Measurements from ENCODE around the gene ARID1A.
A peak's percentile ranks its signal among the peaks of the same experiment; 100 is the strongest.
"Not testable (repeated sequence)": the region's sequence is repeated elsewhere in the genome, so short reads cannot be mapped to it uniquely, and the experiment has no call there.

The ARID1A gene

DNA sequence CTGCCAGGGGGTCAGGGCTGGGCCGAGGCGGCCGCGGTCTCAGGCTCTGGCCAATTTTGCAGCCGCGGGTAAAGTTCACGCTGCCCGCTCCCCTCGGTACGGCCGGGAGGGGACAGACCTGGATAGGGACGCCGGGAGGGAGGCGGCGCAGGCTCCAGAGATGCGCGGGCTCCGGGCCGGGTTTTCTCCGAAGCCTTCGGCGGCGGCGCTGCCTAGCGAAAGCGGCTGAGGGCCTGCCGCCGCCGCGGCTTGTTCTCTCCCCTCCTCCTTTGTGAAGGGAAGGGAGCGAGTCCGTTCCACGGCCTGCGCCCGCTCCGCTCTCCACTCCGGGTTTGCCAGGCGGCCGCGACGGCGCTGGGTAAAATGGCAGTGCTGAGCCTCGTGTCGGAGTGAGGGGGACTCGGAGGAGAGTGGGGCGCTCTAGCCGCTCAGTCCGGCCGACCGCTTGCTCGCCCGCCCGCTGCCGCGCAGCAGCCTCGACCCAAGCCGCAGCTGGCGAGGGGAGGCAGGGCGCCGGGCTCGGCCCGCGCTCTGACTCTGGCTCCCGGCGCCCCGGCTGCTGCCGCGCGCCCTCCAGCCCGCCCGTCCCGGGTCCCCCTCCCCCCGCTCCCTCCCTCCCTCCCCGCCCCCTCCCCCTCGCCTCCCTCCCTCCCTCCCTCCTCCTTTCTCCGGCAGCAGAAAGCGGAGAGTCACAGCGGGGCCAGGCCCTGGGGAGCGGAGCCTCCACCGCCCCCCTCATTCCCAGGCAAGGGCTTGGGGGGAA is at the start of gene ARID1A:
TSS of gene ARID1A (plus strand) at position 660 of the 763 bp plus-strand sequence. CDS start 389 bp downstream, outside the sequence.
- peak; percentile 93 to 94 for DNase-seq

DNA sequence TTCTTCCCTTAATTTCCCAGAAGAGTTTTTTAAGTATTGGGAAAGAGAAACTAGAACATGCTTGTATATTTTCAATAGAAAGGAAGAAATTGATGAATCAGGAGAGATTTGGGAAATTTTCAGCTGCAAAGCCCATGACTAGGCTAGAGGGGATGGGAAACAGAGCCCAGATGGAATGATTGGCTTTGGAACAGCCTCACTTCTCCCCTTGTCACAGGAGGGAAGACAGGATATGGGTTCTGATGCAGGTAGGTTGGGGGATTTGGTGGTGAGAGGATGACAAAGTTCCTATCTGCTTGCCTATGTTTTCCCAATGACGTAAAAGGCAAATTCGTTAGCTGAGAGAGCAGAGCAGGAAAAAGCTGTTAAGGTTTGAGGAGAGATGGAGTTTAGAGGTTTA is 31.0 kb upstream of the ARID1A start:
- no peak for DNase-seq

DNA sequence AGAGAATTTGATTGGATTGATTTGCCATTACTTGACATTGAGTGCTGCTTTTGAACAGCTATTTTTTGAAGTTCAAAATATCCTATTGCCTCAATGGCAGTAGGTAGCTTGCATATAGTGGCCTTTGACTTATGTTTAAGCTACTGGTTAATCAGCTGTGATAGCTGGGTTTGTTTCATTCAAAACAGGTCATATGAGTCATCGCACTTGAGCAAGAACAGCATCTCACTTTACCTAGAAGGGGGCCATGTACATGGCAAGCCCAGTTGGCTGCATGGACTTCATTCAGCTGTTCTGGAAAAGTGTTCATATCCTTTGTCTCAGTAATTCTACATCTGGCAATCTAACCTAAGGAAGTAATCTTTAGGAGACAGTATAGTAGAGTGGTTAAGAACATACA is 29.0 kb upstream of the ARID1A start:
- no peak for DNase-seq

DNA sequence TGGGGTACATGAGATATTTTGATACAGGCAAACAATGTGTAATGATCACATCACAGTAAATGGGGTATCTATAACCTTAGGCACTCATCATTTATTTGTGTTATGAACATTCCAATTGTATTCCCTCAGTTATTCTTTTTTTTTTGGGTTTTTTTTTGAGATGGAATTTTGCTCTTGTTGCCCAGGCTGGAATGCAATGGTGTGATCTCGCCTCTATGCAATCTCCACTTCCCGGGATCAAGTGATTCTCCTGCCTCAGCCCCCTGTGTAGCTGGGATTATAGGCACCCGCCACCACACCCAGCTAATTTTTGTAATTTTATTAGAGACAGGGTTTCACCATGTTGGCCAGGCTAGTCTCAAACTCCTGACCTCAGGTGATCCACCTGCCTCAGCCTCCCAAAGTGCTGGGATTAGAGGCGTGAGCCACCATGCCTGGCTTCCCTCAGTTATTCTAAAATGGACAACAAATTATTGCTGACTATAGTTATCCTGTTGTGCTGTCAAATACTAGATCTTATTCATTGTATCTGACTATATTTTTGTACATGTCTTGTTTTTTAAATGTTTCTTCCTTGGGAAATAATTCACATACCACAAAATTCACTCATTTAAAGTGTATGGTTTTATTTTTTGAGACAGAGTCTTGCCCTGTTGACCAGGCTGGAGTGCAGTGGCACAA is 27.6 kb upstream of the ARID1A start:
- DNase-seq: not testable (repeated sequence)

DNA sequence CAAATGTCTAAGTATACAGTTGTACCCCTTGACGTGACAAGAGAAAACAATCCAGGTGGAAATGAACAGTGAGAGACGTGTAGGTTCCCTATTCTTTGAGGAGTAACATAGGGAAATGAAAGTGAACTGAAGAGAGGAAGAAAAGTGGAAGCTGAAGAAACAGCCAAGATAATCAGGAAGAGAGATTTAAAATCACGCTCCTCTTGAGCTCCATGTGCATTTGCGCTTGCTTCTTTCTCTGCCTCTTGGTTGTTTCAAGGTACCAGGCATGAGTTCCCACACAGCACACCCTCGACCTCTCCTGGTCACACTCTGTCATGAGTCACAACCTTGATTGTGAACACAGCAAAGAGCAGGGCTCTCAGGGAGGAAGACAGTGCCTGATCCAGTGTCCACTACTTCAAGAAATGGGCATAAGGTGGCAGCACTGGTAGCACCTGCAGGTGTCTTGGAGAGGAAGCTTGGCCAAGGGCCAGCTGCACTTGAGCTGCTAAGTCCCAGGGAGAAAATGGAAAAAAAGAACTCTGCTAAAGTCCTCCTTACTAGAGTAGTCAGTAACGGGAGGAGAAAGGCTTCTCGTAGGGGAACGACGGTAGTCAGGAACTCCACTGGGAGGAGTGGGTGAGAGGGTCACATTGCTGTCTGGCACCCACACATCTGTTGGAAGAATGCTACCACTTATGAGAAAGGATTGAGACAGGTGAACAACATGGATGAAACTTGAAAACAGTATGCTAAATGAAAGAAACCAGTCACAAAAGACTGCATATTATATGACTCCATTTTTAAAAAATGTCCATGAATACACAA is 18.3 kb upstream of the ARID1A start:
- DNase-seq: peak; percentile 23 to 30

DNA sequence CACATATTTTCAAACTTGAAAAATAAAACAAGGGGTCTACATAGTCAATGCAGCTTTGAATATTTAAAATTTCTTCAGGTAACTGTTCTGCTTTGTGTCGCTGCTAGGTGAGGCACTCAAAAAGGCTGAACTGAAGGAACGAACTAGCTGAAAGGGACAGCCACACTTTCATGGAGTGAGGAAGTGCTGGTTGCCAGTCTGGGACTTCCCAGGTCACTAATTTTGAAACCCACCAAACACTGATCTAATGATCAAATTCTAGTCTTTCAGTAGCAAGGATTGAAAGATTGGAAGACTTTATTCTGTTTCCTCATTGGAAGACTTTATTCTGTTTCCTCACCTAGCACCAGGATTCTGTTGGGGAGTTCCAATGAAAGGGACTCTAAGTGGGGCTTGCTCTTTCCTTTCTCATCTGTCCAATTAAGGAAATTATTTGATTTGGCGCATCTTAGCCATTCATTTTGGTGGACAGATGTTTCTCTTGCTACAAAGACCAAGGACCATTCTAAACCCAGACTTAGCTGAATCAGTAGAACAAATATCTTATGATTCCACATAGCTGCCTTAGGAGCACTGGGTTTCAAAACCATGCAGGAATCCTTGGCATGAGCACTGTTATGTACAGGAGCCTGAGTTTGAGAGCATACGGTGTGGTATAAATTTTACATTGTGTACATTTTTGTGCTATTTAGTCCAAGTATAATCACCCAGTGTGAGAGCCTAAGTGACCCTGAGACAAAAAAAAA is 10.9 kb upstream of the ARID1A start:
- DNase-seq: no peak

- DNase-seq: no peak
Observed at GRCh38 chr1:26686795-26687194, 9.0 kb upstream of the ARID1A start.

GRCh38 chr1:26689504-26689903 is 6.3 kb upstream of the ARID1A start:
- DNase-seq: no peak

DNA sequence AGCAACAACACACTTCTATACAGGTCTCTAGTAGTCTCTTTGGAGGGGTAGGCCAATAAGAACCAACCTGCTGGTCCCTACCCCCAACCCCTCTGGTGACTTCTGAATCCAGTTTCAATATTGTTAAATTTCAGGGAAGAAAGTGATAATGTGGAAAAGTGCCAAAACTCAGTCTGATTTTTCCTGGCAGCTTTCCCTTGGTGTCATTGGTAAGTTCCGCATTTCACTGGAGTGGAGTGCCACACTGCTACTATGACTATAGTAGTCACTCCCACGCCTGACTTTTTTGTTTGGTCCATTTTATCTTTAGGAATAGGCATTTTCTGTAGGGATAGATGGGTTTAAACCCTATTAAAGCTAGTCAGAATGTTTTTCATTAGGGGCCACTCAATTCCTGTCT is 5.7 kb upstream of the ARID1A start:
- no peak for DNase-seq

DNA sequence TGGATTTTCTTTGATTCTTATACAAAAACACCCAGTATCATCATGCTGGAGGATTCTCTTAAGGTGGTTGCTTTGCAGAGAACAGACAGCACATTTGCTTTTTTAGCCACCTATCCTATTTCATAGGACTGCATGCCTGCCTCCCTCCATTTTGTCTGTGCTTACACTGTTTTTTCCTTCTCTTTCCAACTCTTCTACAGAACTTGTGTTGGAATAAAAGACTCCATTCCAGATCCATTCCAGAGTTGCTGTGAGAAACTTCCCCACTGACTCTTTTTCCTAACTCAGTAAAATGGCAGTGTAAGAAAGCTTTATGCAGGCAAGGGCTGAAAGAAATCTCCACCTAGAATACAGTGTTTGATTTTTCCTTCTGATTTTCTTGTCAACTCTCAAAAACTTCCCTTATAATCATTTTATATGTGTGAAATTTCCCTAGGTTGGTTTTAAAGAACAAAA is 5.2 kb upstream of the ARID1A start:
- DNase-seq: no peak

- DNase-seq: peak; percentile 72 to 74
Observed at GRCh38 chr1:26692211-26692792, 3.5 kb upstream of the ARID1A start.

GRCh38 chr1:26692793-26693490 is 2.9 kb upstream of the ARID1A start:
- DNase-seq: peak; percentile 80 to 81

DNA sequence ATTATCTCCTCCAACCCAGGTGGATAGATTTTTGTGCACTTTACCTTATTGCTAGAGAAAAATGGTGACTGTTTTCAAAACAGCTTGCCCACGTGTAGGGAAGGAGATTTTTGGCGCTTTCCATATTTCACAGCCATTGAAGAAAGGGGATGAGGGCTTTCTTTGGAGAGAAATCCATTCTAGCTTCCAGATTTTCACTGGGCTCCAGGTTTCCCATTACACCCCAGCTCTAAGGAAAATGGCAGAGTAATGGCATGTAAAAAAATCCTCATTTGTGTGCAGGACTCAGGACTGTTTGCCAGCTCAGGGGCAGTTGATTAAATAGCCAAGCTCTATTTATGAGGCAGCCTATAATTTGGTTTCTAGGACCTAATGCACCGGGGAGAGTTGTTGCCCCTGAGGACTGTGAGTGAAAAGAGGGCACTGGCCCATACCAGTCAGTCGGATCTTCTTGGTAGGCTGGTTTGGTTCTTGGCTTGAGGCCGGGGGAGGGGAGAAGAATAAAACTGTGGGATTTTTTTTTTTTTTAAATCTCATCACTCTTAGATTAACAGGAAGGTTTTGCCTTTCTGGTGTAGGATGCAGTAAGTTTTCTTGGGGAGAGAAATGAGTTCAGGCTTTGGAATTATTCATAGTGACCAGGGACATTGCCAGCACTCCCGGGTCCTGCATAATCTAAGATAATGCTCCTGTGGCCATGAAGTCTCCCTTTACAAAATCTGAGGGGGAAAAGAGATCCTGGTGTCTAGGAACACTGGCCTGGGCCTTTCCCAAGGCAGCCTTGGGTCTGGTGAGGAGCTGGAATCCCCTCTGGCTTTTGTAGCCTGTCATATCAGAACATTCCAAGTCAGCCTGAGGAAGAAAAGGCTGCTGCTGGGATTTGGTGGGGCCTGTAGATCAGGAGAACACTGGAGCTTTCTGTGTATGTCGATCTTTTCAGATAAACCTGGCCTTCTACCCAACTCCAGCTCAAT is 1.9 kb upstream of the ARID1A start:
- no peak for DNase-seq

DNA sequence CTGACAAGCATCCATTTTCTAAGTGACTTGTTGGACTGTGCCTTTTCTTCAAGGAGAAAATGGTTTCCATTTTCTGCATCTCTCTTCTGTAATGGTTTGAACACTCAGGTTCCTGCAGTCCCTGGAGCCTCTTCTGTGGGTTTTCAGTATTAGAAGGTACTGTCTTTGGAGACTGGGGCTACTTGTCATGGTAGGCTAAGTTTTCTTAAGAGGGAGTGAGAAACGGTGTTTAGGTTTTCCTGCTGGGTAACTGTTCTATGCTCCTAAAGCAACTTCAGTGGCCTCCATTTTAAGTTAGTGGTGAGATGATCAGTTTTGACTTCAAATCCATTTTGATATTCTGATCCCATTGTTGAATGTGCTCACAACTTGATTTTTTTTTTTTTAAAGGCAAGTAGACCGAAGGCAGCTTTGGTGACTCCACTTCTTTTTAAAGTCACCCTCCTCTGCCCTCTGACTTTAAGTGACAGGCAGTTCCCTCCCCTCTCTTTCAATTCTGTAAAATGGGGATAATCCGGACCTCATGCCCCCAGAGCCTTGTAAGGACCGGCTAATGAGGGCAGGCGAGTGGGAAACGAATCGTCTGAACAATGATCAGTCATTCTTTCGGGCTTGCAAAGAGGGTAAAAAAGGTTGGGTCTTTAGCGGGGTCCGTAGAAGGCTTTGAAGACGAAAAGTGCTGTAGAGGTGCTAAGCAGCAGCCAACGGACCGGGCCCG is 1.0 kb upstream of the ARID1A start:
- DNase-seq: no peak

DNA sequence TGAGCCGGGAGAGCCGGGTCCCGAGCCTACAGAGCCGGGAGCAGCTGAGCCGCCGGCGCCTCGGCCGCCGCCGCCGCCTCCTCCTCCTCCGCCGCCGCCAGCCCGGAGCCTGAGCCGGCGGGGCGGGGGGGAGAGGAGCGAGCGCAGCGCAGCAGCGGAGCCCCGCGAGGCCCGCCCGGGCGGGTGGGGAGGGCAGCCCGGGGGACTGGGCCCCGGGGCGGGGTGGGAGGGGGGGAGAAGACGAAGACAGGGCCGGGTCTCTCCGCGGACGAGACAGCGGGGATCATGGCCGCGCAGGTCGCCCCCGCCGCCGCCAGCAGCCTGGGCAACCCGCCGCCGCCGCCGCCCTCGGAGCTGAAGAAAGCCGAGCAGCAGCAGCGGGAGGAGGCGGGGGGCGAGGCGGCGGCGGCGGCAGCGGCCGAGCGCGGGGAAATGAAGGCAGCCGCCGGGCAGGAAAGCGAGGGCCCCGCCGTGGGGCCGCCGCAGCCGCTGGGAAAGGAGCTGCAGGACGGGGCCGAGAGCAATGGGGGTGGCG is 371 bp downstream of the ARID1A start:
- peak; percentile 21 to 30 for DNase-seq

- DNase-seq: peak; percentile 75 to 84
Observed at GRCh38 chr1:26696654-26697430, 1.0 kb downstream of the ARID1A start.

DNA sequence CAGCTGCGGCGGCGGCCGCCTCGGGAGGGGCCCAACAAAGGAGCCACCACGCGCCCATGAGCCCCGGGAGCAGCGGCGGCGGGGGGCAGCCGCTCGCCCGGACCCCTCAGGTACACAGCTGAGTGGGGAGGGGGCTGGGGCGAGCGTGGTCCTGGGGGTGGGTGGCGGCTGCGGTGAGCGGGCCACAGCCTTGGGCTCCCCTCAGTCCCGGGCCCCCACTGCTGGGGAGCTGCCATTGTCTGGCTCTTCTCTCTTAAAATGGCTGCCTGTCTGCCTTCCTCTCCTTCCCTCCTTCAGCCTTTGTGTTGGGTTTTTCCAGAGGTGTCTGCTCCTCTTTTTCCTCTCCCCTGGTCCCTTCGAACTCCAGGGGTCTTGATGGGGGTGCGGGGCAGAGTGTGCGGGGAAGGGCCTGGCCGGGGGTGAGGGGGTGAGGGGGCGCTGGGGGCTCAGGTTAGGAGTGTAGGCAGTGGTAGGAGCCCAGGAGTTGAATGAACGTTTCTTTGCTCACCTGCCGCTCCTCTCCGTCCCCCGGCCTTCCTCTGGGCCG is 1.7 kb downstream of the ARID1A start:
- peak in 1 of 2 experiments; percentile 9 for DNase-seq

All from activated CD4-positive, alpha-beta T cell treated with anti-CD3 and anti-CD28 coated beads, Interleukin-2, amount 50 U/mL, for 4 hours (primary cell).